ENCODE results near the gene MED27. TPM values are rescaled to one million over a fixed set of nuclear protein-coding genes. Genes with fewer than 3 reads are reported as not detected.

Gene MED27
- total RNA-seq, 1 experiment from 2014 or later = 33.1 TPM

DNA sequence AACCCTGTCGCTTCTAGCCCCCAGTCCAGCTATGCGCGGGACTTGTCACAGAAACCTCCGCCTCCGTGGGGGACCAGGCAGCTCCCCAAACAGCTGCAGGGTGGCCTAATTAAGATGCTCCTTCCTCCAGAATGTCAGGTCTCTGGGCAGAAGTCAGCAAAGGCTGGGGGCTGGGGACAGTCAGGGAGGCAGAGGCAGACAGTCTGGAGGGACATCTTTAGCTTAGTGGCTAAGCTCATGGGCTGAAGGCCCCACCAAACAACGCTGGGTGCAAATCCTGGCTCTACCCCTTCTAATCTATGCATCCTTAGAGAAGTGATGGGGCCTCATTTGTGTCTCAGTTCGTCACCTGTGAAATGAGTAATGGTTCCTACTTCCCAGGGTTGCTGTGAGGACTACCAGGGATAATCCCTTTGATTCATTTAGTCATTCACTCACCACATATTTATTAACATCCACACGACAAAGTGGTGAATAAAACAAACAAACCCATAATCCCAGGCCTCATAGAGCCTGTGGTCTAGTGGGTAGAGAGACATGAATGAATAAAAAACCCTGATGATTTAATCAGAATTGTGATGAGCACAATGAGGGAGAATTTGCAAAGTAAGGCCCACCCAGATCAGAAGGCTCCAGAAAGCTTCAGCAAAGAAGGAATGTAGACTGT is 20.2 kb upstream of the MED27 start:
- Histone ChIP-seq H3K4me1 (replicated peaks) (peaks cover 7% of the 10 kb centered on the region), H3K9me3 (replicated peaks) (0 out of 2 replicates have a peak, but pooled peaks cover 5% of the 10 kb centered on the region), H3K27ac (no peak overlapping the region), H3K4me3 (no peak overlapping the region), H3K27me3 (replicated peaks) (peaks cover 22% of the 10 kb centered on the region), H3K36me3 (no peaks in the 10 kb centered on the region)
- peak; percentile 72 to 88 for DNase-seq (ENCODE audit: low read depth in 1 of 2, low spot score in 2 of 2)

DNA sequence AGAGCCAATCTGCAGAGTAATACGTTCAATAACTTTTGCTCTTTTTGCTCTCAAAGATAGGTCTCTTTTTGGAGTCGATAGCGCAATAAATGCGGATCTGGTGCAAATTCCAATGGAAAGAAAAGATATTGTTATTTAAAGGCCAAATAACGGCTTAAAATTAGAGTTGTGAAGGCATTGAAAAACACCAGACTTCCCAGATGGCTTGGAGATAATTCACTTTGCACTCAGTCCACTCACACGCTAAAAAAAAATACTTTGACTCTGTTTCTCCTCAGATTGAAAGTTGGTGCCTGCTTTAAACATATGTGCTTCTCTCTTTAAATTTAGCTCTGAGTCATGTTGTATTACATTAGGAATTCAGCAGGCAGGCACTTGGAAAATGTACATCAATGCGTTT is 19.5 kb upstream of the MED27 start:
- no peak overlapping the region for H3K27ac ChIP-seq
- peaks cover 22% of the 10 kb centered on the region for H3K27me3 ChIP-seq (replicated peaks)
- peaks cover 12% of the 10 kb centered on the region for H3K4me1 ChIP-seq (replicated peaks)
- H3K9me3 ChIP-seq (replicated peaks) = 0 out of 2 replicates have a peak, but pooled peaks cover 5% of the 10 kb centered on the region
- no peak overlapping the region for H3K4me3 ChIP-seq
- DNase-seq (ENCODE audit: low read depth in 1 of 2, low spot score in 2 of 2) = no peak
- H3K36me3 ChIP-seq = no peaks in the 10 kb centered on the region

DNA sequence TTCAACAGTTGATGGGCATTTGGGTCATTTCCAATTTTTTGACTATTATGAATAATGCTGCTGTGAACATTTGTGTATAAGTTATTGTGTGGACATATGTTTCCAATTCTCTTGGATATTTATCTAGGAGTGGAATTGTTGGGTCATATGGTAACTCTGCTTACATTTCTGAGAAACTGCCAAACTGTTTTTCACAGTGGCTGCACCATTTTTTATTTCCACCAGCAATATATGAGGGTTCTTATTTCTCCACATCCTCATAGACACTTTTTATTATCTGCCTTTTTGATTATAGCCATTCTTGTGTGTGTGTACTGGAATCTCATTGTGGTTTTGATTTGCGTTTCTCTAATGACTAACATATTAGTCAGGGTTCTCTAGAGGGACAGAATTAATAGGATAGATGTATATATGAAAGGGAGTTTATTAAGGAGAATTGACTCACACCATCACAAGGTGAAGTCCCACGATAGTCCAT is 14.7 kb upstream of the MED27 start:
- 0 out of 2 replicates have a peak, but pooled peaks cover 2% of the 10 kb centered on the region for H3K9me3 ChIP-seq (replicated peaks)
- peaks cover 22% of the 10 kb centered on the region for H3K27me3 ChIP-seq (replicated peaks)
- H3K27ac ChIP-seq = no peak overlapping the region
- peak in 1 of 2 experiments; percentile 59 for DNase-seq (ENCODE audit: low read depth in 1 of 2, low spot score in 2 of 2)
- H3K4me3 ChIP-seq = no peak overlapping the region
- no peaks in the 10 kb centered on the region for H3K36me3 ChIP-seq
- H3K4me1 ChIP-seq (replicated peaks) = peaks cover 40% of the 10 kb centered on the region

DNA sequence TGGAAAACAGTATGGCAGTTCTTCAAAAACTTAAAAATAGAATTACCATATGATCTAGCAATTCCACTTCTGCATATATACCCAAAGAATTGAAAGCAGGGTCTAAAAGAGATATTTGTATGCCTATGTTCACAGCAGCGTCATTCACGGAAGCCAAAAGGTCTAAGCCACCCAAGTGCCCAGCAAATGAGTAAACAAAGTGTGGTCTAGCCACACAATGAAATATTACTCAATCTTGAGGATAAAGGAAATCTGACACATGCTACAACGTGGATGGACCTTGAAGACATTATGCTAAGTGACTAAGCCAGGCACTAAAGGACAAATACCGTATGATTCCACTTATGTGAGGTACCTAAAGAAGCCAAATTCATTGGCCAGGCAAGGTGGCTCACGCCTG is 11.1 kb upstream of the MED27 start:
- Histone ChIP-seq H3K27ac (peak overlapping the region; percentile 38; the same call in 1 of the 2 replicates), H3K9me3 (replicated peaks) (no peaks in the 10 kb centered on the region), H3K27me3 (replicated peaks) (peaks cover 7% of the 10 kb centered on the region), H3K36me3 (no peaks in the 10 kb centered on the region), H3K4me1 (replicated peaks) (peaks cover 40% of the 10 kb centered on the region), H3K4me3 (no peak overlapping the region)
- DNase-seq (ENCODE audit: low read depth in 1 of 2, low spot score in 2 of 2) = peak; percentile 52 to 72

DNA sequence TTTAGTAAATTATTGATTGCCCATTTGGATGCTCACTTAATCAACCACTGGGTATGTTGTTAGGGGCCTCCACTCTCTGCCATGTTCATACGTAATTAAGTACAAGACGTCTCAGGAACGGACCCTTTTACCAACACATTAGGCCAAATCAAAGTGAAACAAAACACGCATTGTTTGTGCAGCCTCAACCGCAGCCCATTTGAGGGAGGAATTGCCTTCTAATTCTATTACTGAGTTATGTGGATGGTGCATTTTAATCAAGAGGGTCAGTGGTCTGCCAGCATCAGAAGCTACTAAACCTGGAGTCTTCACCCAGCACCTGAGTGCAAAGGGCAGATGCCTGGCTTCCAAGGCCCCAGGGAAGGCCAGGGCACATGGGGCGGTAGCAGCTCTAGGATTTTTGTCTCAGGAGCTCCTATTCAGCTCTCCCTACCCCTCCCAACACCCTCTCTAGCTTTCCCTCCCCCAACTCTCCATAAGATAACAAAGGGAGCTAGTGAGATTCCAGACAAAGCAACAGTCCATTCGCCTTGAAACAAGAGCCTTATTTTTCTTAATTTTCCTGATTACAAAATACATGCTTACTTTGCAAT is 7.9 kb upstream of the MED27 start:
- no peak for DNase-seq (ENCODE audit: low read depth in 1 of 2, low spot score in 2 of 2)

DNA sequence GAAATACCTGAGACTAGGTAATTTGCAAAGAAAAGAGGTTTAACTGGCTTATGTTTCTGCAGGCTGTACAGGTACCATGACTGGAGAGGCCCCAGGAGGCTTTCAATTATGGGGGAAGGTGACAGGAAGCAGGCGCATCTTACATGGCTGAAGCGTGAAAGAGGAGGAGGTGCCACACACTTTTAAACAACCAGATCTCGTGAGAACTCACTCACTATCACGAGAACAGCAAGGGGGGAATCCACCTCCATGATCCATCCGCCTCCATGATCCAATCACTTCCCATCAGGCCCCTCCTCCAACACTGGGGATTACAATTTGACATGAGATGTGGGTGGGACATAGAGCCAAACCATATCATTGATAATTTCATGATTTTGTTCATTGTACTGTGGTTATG is 2.5 kb upstream of the MED27 start:
- no peaks in the 10 kb centered on the region; the same call in 1 of the 2 replicates for H3K9me3 ChIP-seq (replicated peaks)

More for the DNA sequence above, 7.9 kb upstream of the MED27 start:
- no peak overlapping the region for H3K27ac ChIP-seq
- no peak overlapping the region for H3K4me3 ChIP-seq
- H3K9me3 ChIP-seq (replicated peaks) = no peaks in the 10 kb centered on the region; the same call in 1 of the 2 replicates
- H3K27me3 ChIP-seq (replicated peaks) = peaks cover 27% of the 10 kb centered on the region
- H3K36me3 ChIP-seq = no peaks in the 10 kb centered on the region
- H3K4me1 ChIP-seq (replicated peaks) = peaks cover 27% of the 10 kb centered on the region

DNA sequence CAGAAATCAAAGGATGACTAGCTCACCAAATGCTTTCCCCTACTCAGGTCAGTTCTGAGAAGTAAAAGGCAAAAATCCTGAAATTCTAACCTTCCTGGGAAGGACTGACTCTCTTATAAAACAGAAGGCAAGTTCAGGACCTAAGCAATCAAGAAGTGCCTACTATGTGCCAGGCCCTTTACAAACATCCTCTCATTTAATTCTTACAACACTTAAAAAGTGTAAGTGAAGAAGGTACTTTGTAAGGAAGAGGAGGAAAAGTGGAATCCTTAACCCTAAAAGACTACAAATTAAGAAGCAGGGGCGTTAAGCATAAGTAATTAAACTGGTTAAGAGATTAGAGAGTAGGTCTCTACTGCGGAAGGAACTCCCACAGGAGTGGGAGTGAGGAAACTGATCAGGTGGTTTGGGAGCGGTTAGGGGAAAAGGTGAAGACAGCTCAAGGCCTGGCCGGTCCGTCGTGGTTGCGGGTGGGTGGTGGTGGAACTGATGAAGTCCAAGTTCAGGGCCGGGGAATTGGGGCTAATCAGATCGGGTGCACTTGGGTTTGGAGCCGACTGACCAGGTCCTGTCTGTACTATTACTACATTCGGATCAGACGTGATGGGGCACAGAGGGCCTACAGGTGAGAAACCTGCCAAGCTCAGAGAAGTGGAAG is 839 bp downstream of the MED27 start:
- Histone ChIP-seq H3K4me1 (replicated peaks) (peaks cover 12% of the 10 kb centered on the region), H3K4me3 (peak overlapping the region; percentile 58), H3K36me3 (peaks cover 19% of the 10 kb centered on the region), H3K27ac (no peak overlapping the region), H3K9me3 (replicated peaks) (no peaks in the 10 kb centered on the region), H3K27me3 (replicated peaks) (peaks cover 3% of the 10 kb centered on the region)
- no peak for DNase-seq (ENCODE audit: low read depth in 1 of 2, low spot score in 2 of 2)

More for the DNA sequence above, 2.5 kb upstream of the MED27 start:
- no peak overlapping the region for H3K4me3 ChIP-seq
- no peak overlapping the region for H3K27ac ChIP-seq
- DNase-seq (ENCODE audit: low read depth in 1 of 2, low spot score in 2 of 2) = no peak
- peaks cover 27% of the 10 kb centered on the region for H3K27me3 ChIP-seq (replicated peaks)
- peaks cover 12% of the 10 kb centered on the region for H3K4me1 ChIP-seq (replicated peaks)
- peaks cover 3% of the 10 kb centered on the region; the same call in 1 of the 2 replicates for H3K36me3 ChIP-seq

DNA sequence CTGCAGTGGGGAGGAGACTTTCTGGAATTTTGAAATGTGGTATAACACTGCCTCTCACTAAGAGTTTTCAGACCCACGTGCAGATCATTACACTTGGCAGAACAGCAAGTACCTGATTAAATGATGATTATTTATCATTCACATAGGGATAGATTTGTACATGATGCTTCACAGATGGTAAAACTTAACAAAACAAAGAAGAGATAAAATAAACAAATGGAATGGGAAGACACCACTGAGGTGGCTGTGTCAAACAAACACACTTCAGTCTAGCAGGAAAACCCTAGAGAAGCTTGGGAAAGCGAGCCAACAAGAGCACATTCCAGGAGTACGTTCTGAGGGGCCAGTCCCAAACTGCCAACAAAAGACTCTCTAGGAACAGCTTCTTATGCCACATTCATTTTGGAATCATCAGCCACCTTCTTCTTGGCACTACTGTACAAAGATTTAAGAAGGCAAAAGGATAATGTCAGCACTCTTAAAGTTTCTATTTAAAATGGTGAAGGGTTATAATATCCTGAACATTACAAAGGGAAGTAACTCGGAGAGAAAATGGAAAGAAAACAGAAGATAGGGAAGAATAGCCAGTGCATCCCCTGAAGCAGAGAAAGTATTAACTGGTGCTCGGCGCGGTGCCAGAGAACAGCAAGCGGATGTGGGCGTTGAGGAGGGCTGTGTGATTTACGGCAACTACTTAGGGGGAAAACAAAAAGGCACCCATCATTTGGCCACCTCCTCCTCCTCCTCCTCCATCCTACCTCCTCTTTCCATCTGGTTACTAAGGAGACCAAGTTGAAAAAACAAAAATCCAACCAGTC is 1.6 kb downstream of the MED27 start:
- Histone ChIP-seq H3K27me3 (replicated peaks) (no peaks in the 10 kb centered on the region), H3K4me3 (peak overlapping the region; percentile 58), H3K36me3 (peaks cover 19% of the 10 kb centered on the region), H3K9me3 (replicated peaks) (no peaks in the 10 kb centered on the region), H3K4me1 (replicated peaks) (peaks cover 12% of the 10 kb centered on the region), H3K27ac (no peak overlapping the region)
- peak in 1 of 2 experiments; percentile 28 for DNase-seq (ENCODE audit: low read depth in 1 of 2, low spot score in 2 of 2)

DNA sequence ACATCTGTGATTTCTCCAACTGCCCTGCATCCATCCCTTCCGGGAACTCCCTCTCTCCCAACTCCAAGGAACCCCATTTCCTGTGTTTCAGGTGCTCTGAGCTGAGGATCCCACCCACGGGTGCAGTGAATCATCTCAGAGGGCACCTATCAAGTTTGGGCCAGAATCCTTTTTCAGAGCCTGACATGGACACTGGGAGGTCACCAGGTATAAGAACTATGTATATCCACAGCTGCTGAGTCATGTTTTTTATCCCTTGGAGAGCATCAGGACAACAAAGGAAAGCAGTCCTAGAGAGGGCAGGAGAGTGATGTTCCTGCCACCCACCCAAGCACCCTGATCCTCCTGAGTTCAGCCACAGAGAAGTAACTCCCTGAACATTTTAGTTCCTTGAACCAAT is 3.8 kb downstream of the MED27 start:
- H3K4me1 ChIP-seq (replicated peaks) = peaks cover 12% of the 10 kb centered on the region
- no peak for DNase-seq (ENCODE audit: low read depth in 1 of 2, low spot score in 2 of 2)
- H3K27me3 ChIP-seq (replicated peaks) = no peaks in the 10 kb centered on the region
- no peak overlapping the region for H3K4me3 ChIP-seq
- no peak overlapping the region for H3K27ac ChIP-seq
- H3K9me3 ChIP-seq (replicated peaks) = no peaks in the 10 kb centered on the region
- peaks cover 38% of the 10 kb centered on the region for H3K36me3 ChIP-seq

DNA sequence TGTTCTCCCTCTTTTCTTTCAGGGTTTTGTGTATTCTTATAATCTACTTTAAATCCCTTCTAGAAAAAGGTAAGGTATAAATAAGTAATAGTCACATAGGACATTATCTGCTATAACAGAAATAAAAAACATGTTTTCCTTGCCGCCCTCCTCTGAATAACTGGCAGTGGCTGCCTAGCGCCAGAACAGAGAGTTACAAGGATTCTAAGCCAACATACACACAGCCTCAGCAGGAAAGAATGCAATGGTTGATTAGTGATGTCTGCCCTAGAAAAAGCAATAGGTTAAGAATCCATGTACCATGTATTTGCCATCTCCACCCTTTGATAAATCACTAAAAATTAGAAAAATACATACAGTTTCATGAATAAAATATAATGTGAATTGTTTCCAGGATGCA is 4.9 kb downstream of the MED27 start:
- no peak overlapping the region for H3K27ac ChIP-seq
- H3K9me3 ChIP-seq (replicated peaks) = no peaks in the 10 kb centered on the region
- DNase-seq (ENCODE audit: low read depth in 1 of 2, low spot score in 2 of 2) = no peak
- H3K36me3 ChIP-seq = peaks cover 38% of the 10 kb centered on the region
- no peaks in the 10 kb centered on the region for H3K27me3 ChIP-seq (replicated peaks)
- no peak overlapping the region for H3K4me3 ChIP-seq
- H3K4me1 ChIP-seq (replicated peaks) = peaks cover 14% of the 10 kb centered on the region

DNA sequence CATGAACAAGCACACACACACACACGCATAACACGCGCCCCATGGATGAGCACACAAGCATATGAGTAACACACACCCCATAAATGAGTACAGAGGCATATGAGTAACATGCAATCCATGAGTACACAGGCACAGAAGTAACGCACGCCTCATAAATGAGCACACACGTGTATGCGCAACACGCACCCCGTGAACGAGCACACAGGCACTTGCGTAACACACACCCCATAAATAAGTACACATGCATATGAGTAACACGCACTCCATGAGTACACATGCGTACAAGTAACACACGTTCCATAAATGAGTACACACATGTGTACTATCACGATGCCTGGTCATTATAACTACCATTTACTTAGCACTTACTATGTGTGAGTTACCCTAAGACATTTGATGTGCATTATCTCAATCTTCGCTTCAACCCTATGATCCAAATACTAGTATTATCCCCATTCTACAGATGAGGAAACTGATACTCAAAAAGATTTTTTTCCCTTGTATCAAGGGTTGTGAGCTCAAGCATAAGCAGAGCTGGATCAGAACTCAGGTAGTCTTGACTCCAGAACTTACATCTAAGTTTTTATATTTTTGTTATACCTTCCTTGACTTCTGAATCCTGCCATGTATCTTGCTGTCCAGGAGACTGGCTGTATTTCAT is 7.7 kb downstream of the MED27 start:
- peaks cover 39% of the 10 kb centered on the region for H3K36me3 ChIP-seq
- no peaks in the 10 kb centered on the region for H3K9me3 ChIP-seq (replicated peaks)
- no peak overlapping the region for H3K4me3 ChIP-seq
- peaks cover 8% of the 10 kb centered on the region for H3K4me1 ChIP-seq (replicated peaks)
- H3K27ac ChIP-seq = no peak overlapping the region
- no peak for DNase-seq (ENCODE audit: low read depth in 1 of 2, low spot score in 2 of 2)
- no peaks in the 10 kb centered on the region for H3K27me3 ChIP-seq (replicated peaks)

DNA sequence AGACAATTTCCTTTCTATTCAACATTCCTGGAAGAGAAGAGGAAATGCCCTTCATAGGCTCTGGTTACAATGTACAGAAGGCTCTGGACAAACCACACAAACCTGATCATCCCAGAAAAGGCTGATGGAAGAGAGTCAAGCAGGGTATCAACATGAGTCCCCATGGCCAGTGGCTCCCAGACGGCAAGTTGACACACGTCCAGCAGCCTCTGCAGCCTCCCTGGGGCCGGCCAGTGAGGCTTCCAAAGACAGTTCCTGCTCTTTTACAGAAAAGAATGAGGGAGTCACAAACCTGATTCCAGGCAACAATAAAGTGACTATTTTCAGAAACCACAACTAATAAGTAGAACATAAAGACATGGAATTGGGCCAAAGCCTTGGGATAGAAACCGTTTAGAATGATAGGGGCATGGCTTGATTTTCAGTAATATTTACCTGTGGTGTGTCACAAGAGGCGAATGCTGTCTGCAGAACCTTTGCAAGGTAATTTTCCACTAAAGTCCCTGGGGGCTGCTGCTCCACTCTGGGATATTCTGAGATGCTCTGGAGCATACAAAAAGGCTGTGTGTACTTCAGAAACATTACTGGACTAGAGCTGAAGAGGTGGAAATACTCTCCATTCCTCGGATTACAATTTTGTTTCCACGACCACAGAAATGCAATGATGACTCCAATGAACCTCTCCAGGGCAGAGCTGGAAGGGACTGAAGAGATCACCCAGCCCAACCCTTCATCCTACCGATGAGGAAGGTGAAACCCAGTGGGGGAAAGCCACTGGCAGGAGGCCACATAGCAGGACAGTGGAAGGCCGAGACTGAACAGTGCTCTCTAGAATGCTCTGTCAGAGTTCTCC is 10.4 kb downstream of the MED27 start:
- Histone ChIP-seq H3K27me3 (replicated peaks) (no peaks in the 10 kb centered on the region), H3K4me1 (replicated peaks) (peaks cover 8% of the 10 kb centered on the region), H3K9me3 (replicated peaks) (no peaks in the 10 kb centered on the region), H3K36me3 (peaks cover 25% of the 10 kb centered on the region), H3K27ac (no peak overlapping the region), H3K4me3 (no peak overlapping the region)
- peak in 1 of 2 experiments; percentile 8 for DNase-seq (ENCODE audit: low read depth in 1 of 2, low spot score in 2 of 2)

Measured in SJSA1 (cell line).